ENCODE measurements around the gene JAM3.
"Not testable (repeated sequence)": the region's sequence is repeated elsewhere in the genome, so short reads cannot be mapped to it uniquely, and the experiment has no call there.

The JAM3 gene

DNA sequence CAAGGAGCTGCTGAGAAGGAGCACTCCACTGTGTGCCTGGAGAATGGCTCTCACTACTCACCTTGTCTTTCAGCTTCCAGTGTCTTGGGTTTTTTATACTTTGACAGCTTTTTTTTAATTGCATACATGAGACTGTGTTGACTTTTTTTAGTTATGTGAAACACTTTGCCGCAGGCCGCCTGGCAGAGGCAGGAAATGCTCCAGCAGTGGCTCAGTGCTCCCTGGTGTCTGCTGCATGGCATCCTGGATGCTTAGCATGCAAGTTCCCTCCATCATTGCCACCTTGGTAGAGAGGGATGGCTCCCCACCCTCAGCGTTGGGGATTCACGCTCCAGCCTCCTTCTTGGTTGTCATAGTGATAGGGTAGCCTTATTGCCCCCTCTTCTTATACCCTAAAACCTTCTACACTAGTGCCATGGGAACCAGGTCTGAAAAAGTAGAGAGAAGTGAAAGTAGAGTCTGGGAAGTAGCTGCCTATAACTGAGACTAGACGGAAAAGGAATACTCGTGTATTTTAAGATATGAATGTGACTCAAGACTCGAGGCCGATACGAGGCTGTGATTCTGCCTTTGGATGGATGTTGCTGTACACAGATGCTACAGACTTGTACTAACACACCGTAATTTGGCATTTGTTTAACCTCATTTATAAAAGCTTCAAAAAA, 82.3 kb downstream of the JAM3 start:
- no peak for DNase-seq

DNA sequence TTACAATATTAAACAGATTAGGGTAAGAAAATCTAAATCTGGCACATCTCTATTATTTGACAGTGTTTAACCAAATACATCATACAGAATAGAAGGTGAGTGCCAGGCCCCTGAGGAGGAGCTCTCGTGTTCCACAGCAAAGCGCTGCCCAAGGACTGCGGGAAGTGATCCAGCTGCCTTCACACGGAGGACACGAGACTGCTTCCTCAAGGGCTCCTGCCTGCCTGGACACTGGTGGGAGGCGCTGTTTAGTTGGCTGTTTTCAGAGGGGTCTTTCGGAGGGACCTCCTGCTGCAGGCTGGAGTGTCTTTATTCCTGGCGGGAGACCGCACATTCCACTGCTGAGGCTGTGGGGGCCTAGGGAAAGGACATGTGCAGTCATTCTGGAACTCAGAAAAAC, 83.8 kb downstream of the JAM3 start:
- DNase-seq: no peak

DNA sequence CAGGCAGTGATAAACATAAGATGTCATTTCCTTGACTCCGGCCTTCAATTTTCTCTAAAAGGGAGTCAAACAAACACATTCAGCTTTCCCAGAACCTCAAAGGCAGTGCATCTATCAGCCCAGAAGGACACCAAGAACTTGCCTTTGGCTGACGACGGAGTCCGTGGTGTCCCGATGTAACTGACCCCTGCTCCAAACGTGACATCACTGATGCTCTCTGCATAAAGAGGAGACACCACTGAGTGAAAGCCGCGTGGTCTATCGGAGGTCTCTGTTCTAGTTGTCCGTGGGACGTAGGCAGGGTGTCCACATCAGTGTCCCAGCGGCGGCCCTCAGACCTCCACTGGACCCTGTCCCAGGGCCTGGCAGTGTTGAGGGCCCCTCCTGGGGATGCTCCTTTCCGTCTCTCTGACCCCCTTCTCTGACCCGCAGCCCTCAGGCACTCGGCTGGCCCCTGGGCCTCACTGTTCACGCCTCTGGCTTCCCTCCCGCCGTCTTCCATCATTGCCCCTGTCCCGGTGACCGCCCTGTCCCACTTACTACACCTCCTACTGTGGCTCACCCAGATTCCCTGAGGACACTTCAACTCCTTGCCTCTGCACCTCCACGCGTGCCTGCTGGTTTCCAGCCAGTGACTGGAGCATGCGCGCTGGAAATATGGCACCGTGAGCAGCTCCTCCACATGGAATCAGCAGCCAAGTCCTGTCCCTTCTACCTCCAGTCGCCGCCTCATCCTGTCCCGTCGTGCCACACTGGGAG, 84.5 kb downstream of the JAM3 start:
- no peak for DNase-seq

- DNase-seq: no peak
Measured at GRCh38 chr11:134154441-134154840, 85.6 kb downstream of the JAM3 start.

- DNase-seq: no peak
Measured at GRCh38 chr11:134155456-134155855, 86.6 kb downstream of the JAM3 start.

DNA sequence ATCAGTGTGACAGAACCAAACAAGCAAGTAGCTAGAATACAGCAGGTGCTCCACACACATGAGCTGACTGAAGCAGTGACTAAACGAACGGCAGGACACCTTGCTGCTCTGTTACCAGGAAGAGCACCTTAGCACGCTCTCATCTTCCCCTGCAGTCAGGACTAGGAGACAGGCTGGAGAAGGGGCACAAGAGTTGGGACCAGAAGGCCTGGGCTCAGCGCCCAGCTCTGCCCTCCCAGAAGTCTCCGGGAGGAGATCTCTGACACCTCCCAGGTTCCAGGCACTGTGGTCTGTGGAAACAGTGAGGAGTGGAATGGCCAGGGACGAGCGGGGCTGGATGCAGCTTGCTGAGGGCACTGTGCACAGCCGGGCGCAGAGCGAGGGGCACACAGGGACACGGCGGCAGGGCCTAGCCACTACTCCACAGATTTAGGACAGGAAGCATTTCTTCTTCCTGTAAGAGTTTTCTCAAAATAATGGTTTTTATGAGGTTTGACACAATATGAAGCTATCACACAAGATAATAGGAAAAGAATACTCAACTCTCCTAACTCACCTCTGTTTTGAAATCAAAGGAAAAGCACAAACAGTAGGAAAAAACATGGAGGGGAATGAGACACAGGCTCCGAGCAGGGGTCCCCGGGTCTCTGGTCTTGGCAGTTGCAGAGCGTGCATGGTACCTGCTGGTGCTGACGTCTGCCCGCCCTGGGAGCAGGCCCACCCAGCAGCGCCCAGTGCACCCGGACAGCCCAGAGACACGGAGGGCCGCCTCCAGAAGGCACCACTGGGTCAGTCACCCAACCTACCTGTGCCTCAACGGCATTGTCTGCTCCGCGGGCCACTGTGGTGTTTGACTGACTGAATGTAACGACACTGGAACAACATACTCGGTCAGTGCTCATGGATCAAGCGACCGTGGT, 87.3 kb downstream of the JAM3 start:
- DNase-seq: no peak

- no peak for DNase-seq
Measured at GRCh38 chr11:134157451-134157850, 88.6 kb downstream of the JAM3 start.

GRCh38 chr11:134158023-134158422, 89.2 kb downstream of the JAM3 start:
- DNase-seq: no peak

DNA sequence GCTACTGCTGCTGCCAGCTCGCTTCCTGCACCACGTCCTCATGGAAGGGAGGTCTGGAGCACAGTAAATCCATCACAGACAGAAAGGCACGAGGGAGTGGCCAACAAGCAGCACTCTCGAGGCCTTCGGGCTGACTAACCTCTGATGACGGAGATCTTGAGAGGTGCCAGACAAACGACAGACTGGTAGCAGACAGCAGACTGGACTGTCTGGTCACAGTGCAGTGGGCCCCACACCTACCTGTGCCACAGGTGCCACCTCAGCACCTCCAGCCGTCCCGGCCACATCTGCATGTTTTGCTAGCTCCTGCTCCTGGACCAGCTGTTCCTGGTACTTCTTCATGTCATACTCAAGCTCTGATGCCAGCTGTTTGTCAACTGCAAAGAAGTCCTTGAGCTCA, 90.8 kb downstream of the JAM3 start:
- no peak for DNase-seq

GRCh38 chr11:134164490-134165370, 95.9 kb downstream of the JAM3 start:
- no peak for DNase-seq

- DNase-seq: no peak
Measured at GRCh38 chr11:134170177-134170918, 101.5 kb downstream of the JAM3 start.

GRCh38 chr11:134170919-134171281, 102.0 kb downstream of the JAM3 start:
- no peak for DNase-seq

- DNase-seq: no peak
Measured at GRCh38 chr11:134171951-134172350, 103.1 kb downstream of the JAM3 start.

GRCh38 chr11:134173296-134173695, 104.4 kb downstream of the JAM3 start:
- no peak for DNase-seq

DNA sequence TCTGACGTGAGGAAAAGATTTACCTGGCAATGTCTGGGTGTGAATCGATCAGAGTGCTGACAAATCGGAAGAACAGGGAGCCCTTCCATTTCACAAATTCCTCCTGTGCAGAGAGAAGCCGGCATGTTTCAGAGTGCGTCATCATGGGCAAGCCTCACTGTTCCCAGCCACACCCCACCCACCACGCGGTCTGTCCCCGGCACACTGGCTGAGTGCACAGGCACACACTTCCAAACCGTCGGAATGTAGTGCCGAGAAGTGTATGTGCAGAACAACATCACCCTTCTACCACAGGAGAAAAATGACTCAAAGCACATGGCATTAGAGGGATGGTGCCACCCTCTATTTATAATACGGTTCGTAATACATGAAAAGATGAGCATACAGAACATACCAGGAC, 107.4 kb downstream of the JAM3 start:
- DNase-seq: no peak

- DNase-seq: no peak
Measured at GRCh38 chr11:134178032-134178674, 109.3 kb downstream of the JAM3 start.

GRCh38 chr11:134181707-134182106, 112.8 kb downstream of the JAM3 start:
- DNase-seq: no peak

- DNase-seq: not testable (repeated sequence)
Measured at GRCh38 chr11:134188092-134188491, 119.2 kb downstream of the JAM3 start.

DNA sequence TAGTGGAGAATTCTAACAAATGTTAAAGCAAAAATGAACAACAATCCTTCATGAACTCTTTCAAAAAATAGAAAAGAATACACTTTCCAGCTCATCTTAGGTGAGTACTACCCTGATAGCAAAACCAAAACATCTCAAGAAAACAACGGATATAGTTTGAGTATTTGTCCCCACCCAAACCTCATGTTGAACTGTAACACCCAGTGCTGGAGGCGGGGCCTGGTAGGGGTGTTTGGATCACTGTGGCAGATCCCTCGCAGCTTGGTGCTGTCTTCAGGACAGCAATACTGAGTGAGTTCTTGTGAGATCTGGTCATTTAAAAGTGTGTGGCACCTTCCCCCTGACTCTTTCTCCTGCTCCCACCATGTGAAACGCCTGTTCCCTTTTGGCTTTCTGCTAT, 127.9 kb downstream of the JAM3 start:
- DNase-seq: no peak

- DNase-seq: no peak
Measured at GRCh38 chr11:134199531-134199930, 130.7 kb downstream of the JAM3 start.

- DNase-seq: no peak
Measured at GRCh38 chr11:134200688-134201087, 131.8 kb downstream of the JAM3 start.
